ENCODE measurements around the gene PSKH1. TPM values are rescaled to one million over a fixed set of nuclear protein-coding genes. Genes with fewer than 3 reads are reported as not detected.
"Not testable (repeated sequence)": the region's sequence is repeated elsewhere in the genome, so short reads cannot be mapped to it uniquely, and the experiment has no call there.

Gene PSKH1
- polyA plus RNA-seq, 1 donor (not counting 4 experiments of a cell fraction or from before 2014, with no cell fraction given) = 10.7 TPM

GRCh38 chr16:67914758-67915495 is 21.9 kb downstream of the PSKH1 start:
- Histone ChIP-seq H3K9me1 (ENCODE audit: control insufficient read depth, extremely low read depth, insufficient read depth, low read length) (peaks cover 11% of the 10 kb centered on the region), H3K79me2 (ENCODE audit: control insufficient read depth, insufficient read depth, low read length) (peaks cover 4% of the 10 kb centered on the region), H3K4me3 (ENCODE audit: control insufficient read depth in 2 of 3, extremely low read depth in 1 of 3, insufficient read depth in 2 of 3, low read depth in 1 of 3, low read length in 3 of 3) (no peak overlapping the region), H3K4me2 (ENCODE audit: control insufficient read depth, extremely low read depth, insufficient read depth, low read depth, low read length) (no peak overlapping the region), H3K27ac (ENCODE audit: control insufficient read depth, insufficient read depth, low read length) (no peak overlapping the region), H4K20me1 (ENCODE audit: control insufficient read depth, extremely low read depth, insufficient read depth, low read length) (peaks cover 13% of the 10 kb centered on the region), H3K9me3 (ENCODE audit: control insufficient read depth, low read depth, low read length) (no peaks in the 10 kb centered on the region), H3K4me1 (ENCODE audit: control insufficient read depth, extremely low read depth, insufficient read depth, low read length) (peaks cover 29% of the 10 kb centered on the region), H3K36me3 (ENCODE audit: control insufficient read depth in 2 of 2, extremely low read depth in 1 of 2, insufficient read depth in 2 of 2, low read length in 2 of 2) (peaks cover 4 to 7% of the 10 kb centered on the region in 2 experiments), H2AFZ (ENCODE audit: control insufficient read depth, low read length) (no peak overlapping the region), H3K27me3 (ENCODE audit: control insufficient read depth, extremely low read depth, insufficient read depth, low read length) (no peaks in the 10 kb centered on the region), H3K9ac (ENCODE audit: control insufficient read depth, extremely low read depth, insufficient read depth, low read length) (no peak overlapping the region)
- FAIRE-seq (no peak), DNase-seq (ENCODE audit: low read depth, low spot score) (no peak)
- dilution Hi-C loops (cut with MboI; ENCODE audit: extremely low pct_ligation_motif_present, low sequenced_read_pairs) = no loop called here
- TF ChIP-seq CTCF (optimal IDR thresholded peaks at IDR 0.05 in 1 of 3, IDR thresholded peaks at IDR 0.05 in 1 of 3, conservative IDR thresholded peaks at IDR 0.05 in 1 of 3; ENCODE audit: extremely low read depth in 1 of 3, insufficient read depth in 2 of 3, low read length in 3 of 3) = no peak
- TF ChIP-seq EZH2 (IDR thresholded peaks at IDR 0.05; ENCODE audit: low read length) = no peak

GRCh38 chr16:67915496-67915769 is 22.4 kb downstream of the PSKH1 start:
- Histone ChIP-seq H3K9me1 (ENCODE audit: control insufficient read depth, extremely low read depth, insufficient read depth, low read length) (peaks cover 11% of the 10 kb centered on the region), H4K20me1 (ENCODE audit: control insufficient read depth, extremely low read depth, insufficient read depth, low read length) (peaks cover 14% of the 10 kb centered on the region), H3K4me1 (ENCODE audit: control insufficient read depth, extremely low read depth, insufficient read depth, low read length) (peaks cover 27% of the 10 kb centered on the region)
- H3K27ac ChIP-seq (ENCODE audit: control insufficient read depth, insufficient read depth, low read length); DNase-seq (ENCODE audit: low read depth, low spot score); H2AFZ ChIP-seq (ENCODE audit: control insufficient read depth, low read length); H3K9ac ChIP-seq (ENCODE audit: control insufficient read depth, extremely low read depth, insufficient read depth, low read length); dilution Hi-C loops (cut with MboI; ENCODE audit: extremely low pct_ligation_motif_present, low sequenced_read_pairs); H3K9me3 ChIP-seq (ENCODE audit: control insufficient read depth, low read depth, low read length); H3K4me2 ChIP-seq (ENCODE audit: control insufficient read depth, extremely low read depth, insufficient read depth, low read depth, low read length); H3K36me3 ChIP-seq (ENCODE audit: control insufficient read depth in 2 of 2, extremely low read depth in 1 of 2, insufficient read depth in 2 of 2, low read length in 2 of 2); H3K79me2 ChIP-seq (ENCODE audit: control insufficient read depth, insufficient read depth, low read length); H3K4me3 ChIP-seq (ENCODE audit: control insufficient read depth in 2 of 3, extremely low read depth in 1 of 3, insufficient read depth in 2 of 3, low read depth in 1 of 3, low read length in 3 of 3); H3K27me3 ChIP-seq (ENCODE audit: control insufficient read depth, extremely low read depth, insufficient read depth, low read length): not testable (repeated sequence)
- FAIRE-seq = peak; percentile 69

All from keratinocyte (primary cell).